HFF-Myc (cell line): ENCODE data around the gene GMDS.

Source experiments
- DNase-seq: peaks from one replicate; pipeline ENCODE4 v3.0.0-alpha.2; 2011; ENCODE audit warnings: low read depth; ENCODE audit errors: extremely low read depth
- H3K4me3 ChIP-seq: replicated peaks from 2 replicates; pipeline ENCODE4 v1.5.1; 2011; ENCODE audit warnings: low read depth, mild to moderate bottlenecking, control low read depth, low read length
- CTCF ChIP-seq: IDR thresholded peaks from 2 replicates; pipeline ENCODE4 v1.5.1; 2012; ENCODE audit warnings: mild to moderate bottlenecking, low read depth, low read length, control low read depth; ENCODE audit errors: missing control alignments

GMDS gene

GRCh38 chr6:2231438-2231837 lies 14.0 kb downstream of the GMDS start:
- H3K4me3 ChIP-seq, result no peak overlapping the region
- no peak for DNase-seq
- no peak for TF ChIP-seq CTCF

- no peak for DNase-seq
- H3K4me3 ChIP-seq, result no peak overlapping the region
- no peak for TF ChIP-seq CTCF
These were observed 14.6 kb downstream of the GMDS start for GRCh38 chr6:2230659-2231277.

GRCh38 chr6:2229742-2230141 lies 15.7 kb downstream of the GMDS start:
- H3K4me3 ChIP-seq, result no peak overlapping the region
- DNase-seq, result no peak
- no peak for TF ChIP-seq CTCF

- no peak for TF ChIP-seq CTCF
- H3K4me3 ChIP-seq, result no peak overlapping the region
- no peak for DNase-seq
These were observed 16.4 kb downstream of the GMDS start for GRCh38 chr6:2229039-2229438.

GRCh38 chr6:2228392-2228791 lies 17.0 kb downstream of the GMDS start:
- DNase-seq, result no peak
- no peak overlapping the region for H3K4me3 ChIP-seq
- no peak for TF ChIP-seq CTCF

- no peak for TF ChIP-seq CTCF
- H3K4me3 ChIP-seq, result no peak overlapping the region
- no peak for DNase-seq
These were observed 18.6 kb downstream of the GMDS start for GRCh38 chr6:2226775-2227174.
